Caco-2 (cell line): ENCODE results near the gene NUP210. TPM values are rescaled to one million over a fixed set of nuclear protein-coding genes. Genes with fewer than 3 reads are reported as not detected.
A peak's percentile ranks its signal among the peaks of the same experiment; 100 is the strongest.

Experiments
- BruUV-seq: library from RNA; stranded (reverse); fragments of 400-500 nt; replicated peaks from 2 replicates; lab custom pipeline; 2021; lab: Mats Ljungman, UMichigan
- CTCF ChIA-PET: fragments of 300-600 bp; sonication (Branson Sonifier 250); formaldehyde crosslinking; loops from one replicate; lab custom pipeline; 2022; ENCODE audit warnings: antibody characterized with exemption; lab: Charles Lee
- POLR2A ChIA-PET: fragments of 300-600 bp; sonication (Branson Sonifier 250); formaldehyde crosslinking; loops from one replicate; lab custom pipeline; 2022; ENCODE audit warnings: antibody characterized with exemption; lab: Charles Lee
- DNase-seq, 2 experiments: peaks; one replicate each; pipeline versions ENCODE4 v3.0.0 to v3.0.0-alpha.2; 2020 to 2022
- H3K27me3 ChIP-seq: replicated peaks from 2 replicates; pipeline ENCODE4 v1.6.0; 2011; ENCODE audit warnings: low read length; ENCODE audit not compliant: control insufficient read depth, insufficient read depth
- H3K36me3 ChIP-seq: 2 replicates; pipeline ENCODE4 v1.5.1; 2011; ENCODE audit warnings: low read length; ENCODE audit not compliant: control insufficient read depth, insufficient read depth
- H3K4me1 ChIP-seq: fragments of 250-450 bp; sonication (Bioruptor Pico); 2 replicates; pipeline ENCODE4 v1.5.1; 2020; ENCODE audit warnings: mild to moderate bottlenecking
- H3K4me3 ChIP-seq: 2 replicates; pipeline ENCODE4 v1.5.1; 2011; ENCODE audit warnings: low read depth, mild to moderate bottlenecking, control low read depth, low read length
- H3K9me3 ChIP-seq: fragments of 250-450 bp; sonication (Bioruptor Pico); 2 replicates; pipeline ENCODE4 v1.5.1; 2020; ENCODE audit warnings: mild to moderate bottlenecking, moderate library complexity
- H3K27ac Mint-ChIP-seq: one replicate; pipeline ENCODE4 v1.8.0; 2022; ENCODE audit warnings: mixed read lengths; ENCODE audit not compliant: unreplicated experiment
- H3K27me3 Mint-ChIP-seq: one replicate; pipeline ENCODE4 v1.8.0; 2022; ENCODE audit warnings: mixed read lengths; ENCODE audit not compliant: insufficient read depth, unreplicated experiment
- H3K36me3 Mint-ChIP-seq: one replicate; pipeline ENCODE4 v1.8.0; 2022; ENCODE audit warnings: mild to moderate bottlenecking, mixed read lengths; ENCODE audit not compliant: insufficient read depth, unreplicated experiment
- H3K4me1 Mint-ChIP-seq: one replicate; pipeline ENCODE4 v1.8.0; 2022; ENCODE audit warnings: low read depth, mixed read lengths; ENCODE audit not compliant: unreplicated experiment
- H3K4me3 Mint-ChIP-seq: one replicate; pipeline ENCODE4 v1.8.0; 2022; ENCODE audit warnings: mild to moderate bottlenecking, moderate library complexity, mixed read lengths; ENCODE audit not compliant: unreplicated experiment
- H3K9me3 Mint-ChIP-seq: one replicate; pipeline ENCODE4 v1.8.0; 2022; ENCODE audit warnings: mixed read lengths; ENCODE audit not compliant: unreplicated experiment
- intact Hi-C: fragments of 100-400 bp; cut with micrococcal nuclease; formaldehyde crosslinking; loops from one replicate; pipeline ENCODE4 v1.10.0; 2022; ENCODE audit not compliant: unreplicated experiment
- total RNA-seq: library from RNA; stranded (reverse); gene quantifications from 2 replicates; pipeline ENCODE4 v1.2.3, GENCODE V29; 2022
- TF ChIP-seq, protein P1 (sequence below), 2 experiments: fragments of 200-600 bp in 1 of 2; IDR thresholded peaks; 1 replicate in 1 of 2; 2 replicates in 1 of 2; pipeline versions ENCODE4 v1.5.1 to v1.8.0; 2011 to 2022; ENCODE audit warnings: antibody characterized with exemption in 1 of 2, control low read depth in 1 of 2, inconsistent platforms in 1 of 2, low read depth in 1 of 2, low read length in 1 of 2, mild to moderate bottlenecking in 1 of 2, moderate library complexity in 1 of 2; ENCODE audit not compliant: insufficient read depth in 1 of 2, severe bottlenecking in 1 of 2, unreplicated experiment in 1 of 2

Gene NUP210
- total RNA-seq, 1 experiment from 2014 or later, result 63.7 TPM

DNA sequence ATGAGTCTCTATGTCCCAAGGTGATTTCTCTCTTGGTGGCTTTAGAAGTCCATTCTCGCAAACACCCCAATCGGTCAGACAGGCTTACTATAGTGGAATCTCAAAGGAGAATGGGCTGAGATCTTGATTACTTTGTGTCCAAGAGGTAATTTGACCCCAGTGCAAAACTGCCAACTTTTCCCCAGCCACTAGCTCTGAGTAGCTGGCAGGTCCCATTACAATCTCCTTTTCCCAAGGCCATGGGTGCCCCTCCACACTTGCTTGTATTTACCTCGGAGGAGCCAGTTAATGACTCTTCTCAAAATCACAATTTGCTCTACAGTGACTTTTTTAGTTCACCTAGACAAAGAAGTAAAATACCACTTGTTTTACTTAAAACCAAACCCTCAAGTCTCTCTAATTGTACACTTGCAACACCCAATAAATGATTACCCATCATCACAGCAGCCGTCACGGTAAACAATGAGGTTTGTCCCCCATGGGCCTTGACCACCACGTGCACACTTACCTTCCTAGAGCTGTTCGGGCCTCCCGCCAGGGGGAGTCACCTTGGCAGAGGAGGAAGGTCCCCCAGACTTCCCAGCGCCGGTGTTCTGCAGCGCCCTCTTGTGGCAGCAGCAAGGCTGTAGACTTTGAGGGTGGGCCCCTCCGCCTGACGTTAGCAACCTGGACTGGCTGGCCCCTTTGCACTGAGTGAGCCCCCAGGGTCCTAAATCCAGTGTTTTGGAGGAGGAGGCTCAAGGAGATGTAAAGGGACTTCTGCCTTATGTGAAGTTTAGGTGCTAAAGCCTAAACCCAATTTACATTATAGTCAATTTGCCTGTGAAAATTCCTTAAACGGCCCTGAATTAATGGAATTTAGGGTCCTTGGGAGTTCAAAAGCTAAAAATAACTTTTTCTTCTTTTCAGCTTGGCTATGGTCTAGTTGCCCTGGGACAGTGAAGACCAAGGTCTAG, 41.3 kb upstream of the NUP210 start:
- no peaks in the 10 kb centered on the region for H3K4me1 ChIP-seq
- POLR2A ChIA-PET, result no interaction called here
- Mint-ChIP-seq H3K4me3 (no peak overlapping the region), H3K27ac (no peak overlapping the region), H3K9me3 (no peaks in the 10 kb centered on the region), H3K4me1 (no peaks in the 10 kb centered on the region), H3K36me3 (no peaks in the 10 kb centered on the region), H3K27me3 (peaks cover 3% of the 10 kb centered on the region)
- CTCF ChIA-PET, result interaction anchor here (0.6 to 1.7 kb wide), 5 partner anchors 9 to 369 kb away, joined by 3 to 6 read pairs (median 4); partner anchors contain the start of gene HDAC11
- H3K27me3 ChIP-seq, result no peaks in the 10 kb centered on the region
- H3K36me3 ChIP-seq, result no peaks in the 10 kb centered on the region
- TF ChIP-seq, protein P1, sequence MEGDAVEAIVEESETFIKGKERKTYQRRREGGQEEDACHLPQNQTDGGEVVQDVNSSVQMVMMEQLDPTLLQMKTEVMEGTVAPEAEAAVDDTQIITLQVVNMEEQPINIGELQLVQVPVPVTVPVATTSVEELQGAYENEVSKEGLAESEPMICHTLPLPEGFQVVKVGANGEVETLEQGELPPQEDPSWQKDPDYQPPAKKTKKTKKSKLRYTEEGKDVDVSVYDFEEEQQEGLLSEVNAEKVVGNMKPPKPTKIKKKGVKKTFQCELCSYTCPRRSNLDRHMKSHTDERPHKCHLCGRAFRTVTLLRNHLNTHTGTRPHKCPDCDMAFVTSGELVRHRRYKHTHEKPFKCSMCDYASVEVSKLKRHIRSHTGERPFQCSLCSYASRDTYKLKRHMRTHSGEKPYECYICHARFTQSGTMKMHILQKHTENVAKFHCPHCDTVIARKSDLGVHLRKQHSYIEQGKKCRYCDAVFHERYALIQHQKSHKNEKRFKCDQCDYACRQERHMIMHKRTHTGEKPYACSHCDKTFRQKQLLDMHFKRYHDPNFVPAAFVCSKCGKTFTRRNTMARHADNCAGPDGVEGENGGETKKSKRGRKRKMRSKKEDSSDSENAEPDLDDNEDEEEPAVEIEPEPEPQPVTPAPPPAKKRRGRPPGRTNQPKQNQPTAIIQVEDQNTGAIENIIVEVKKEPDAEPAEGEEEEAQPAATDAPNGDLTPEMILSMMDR (IDR thresholded peaks at IDR 0.05; ENCODE audit: insufficient read depth in 1 of 2, low read depth in 1 of 2, low read length in 1 of 2, severe bottlenecking in 1 of 2, unreplicated experiment in 1 of 2), result peak; percentile 71
- peak; percentile 73 to 74 for DNase-seq
- no peaks in the 10 kb centered on the region for H3K9me3 ChIP-seq
- no peak overlapping the region for H3K4me3 ChIP-seq
- BruUV-seq, result no TSS peak
- intact Hi-C loops, result loop anchor here (1.0 kb wide), 1 partner anchor 187 kb away; no protein-coding TSS in a partner anchor

DNA sequence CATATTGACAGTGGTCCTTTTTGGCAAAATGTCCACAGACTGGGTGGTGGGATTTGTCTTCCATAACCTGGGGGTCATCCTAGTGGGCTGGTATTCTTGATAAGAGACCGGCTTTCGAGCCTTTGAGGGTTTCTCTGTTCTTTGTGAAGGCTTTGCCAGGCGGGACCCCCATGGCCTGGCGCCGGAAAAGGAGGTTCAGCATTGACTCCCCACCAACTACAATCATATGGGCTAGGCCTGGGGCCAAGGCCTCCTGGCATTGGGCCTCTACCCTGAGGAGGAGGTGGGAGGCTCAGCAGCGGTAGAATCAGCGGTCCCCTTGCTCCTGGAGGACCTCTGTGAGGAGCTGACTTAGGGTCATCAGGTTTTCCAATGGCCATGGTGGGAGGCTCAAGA, 40.2 kb upstream of the NUP210 start:
- no peak overlapping the region for H3K4me3 ChIP-seq
- no peak for DNase-seq
- H3K9me3 ChIP-seq, result no peaks in the 10 kb centered on the region
- H3K27me3 ChIP-seq, result no peaks in the 10 kb centered on the region
- Mint-ChIP-seq H3K27ac (no peak overlapping the region), H3K4me3 (no peak overlapping the region), H3K4me1 (no peaks in the 10 kb centered on the region), H3K9me3 (no peaks in the 10 kb centered on the region), H3K27me3 (peaks cover 3% of the 10 kb centered on the region), H3K36me3 (no peaks in the 10 kb centered on the region)
- H3K36me3 ChIP-seq, result no peaks in the 10 kb centered on the region
- TF ChIP-seq, protein P1 (IDR thresholded peaks at IDR 0.05; ENCODE audit: insufficient read depth in 1 of 2, low read depth in 1 of 2, low read length in 1 of 2, severe bottlenecking in 1 of 2, unreplicated experiment in 1 of 2), result no peak
- H3K4me1 ChIP-seq, result no peaks in the 10 kb centered on the region
- ChIA-PET POLR2A (no interaction called here), CTCF (no interaction called here)
- intact Hi-C loops, result no loop called here
- no TSS peak for BruUV-seq

DNA sequence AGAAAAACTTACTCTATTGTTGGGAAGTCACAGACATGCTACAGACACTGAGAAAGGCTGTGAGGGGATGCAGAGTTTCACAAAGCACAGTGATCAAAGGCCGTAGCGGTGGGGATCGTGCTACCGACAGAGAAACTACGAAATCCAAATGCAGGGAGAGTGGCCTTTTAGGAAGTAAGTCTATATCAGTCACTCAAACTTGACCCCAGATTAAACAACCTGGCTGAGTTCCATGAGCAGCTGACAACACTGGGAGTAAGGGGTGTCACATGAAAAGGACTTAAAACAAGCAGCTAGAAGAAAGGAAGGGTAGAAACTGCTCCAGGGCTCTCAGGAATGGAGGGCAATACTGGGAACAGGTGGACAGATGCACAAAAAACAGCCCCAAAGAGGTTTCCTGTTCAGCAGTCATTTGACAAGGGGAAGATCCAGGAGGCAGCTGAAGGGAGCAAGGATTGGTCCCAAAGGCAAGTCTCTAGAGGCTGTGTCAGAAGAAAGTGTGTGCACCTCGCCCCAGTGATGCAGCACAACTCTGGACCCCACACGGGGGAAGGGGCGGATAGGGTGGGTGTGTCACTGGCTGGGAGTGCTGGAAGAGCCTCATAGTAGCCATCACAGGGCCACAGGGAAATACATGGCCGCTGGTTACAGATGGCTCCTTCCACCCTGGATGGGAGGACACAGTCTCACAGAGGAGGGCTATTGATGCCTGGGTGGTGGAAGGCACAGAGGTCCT, 39.7 kb upstream of the NUP210 start:
- TF ChIP-seq, protein P1 (IDR thresholded peaks at IDR 0.05; ENCODE audit: insufficient read depth in 1 of 2, low read depth in 1 of 2, low read length in 1 of 2, severe bottlenecking in 1 of 2, unreplicated experiment in 1 of 2), result no peak
- no peaks in the 10 kb centered on the region for H3K27me3 Mint-ChIP-seq
- no peaks in the 10 kb centered on the region for H3K9me3 Mint-ChIP-seq
- Histone ChIP-seq H3K4me3 (no peak overlapping the region), H3K4me1 (no peaks in the 10 kb centered on the region), H3K27me3 (no peaks in the 10 kb centered on the region), H3K9me3 (no peaks in the 10 kb centered on the region), H3K36me3 (no peaks in the 10 kb centered on the region)
- no peak overlapping the region for H3K4me3 Mint-ChIP-seq
- no peaks in the 10 kb centered on the region for H3K4me1 Mint-ChIP-seq
- intact Hi-C loops, result loop anchor here (10.0 kb wide), 1 partner anchor 235 kb away; no protein-coding TSS in a partner anchor
- H3K36me3 Mint-ChIP-seq, result no peaks in the 10 kb centered on the region
- no peak for DNase-seq
- POLR2A ChIA-PET, result no interaction called here
- no peak overlapping the region for H3K27ac Mint-ChIP-seq
- CTCF ChIA-PET, result no interaction called here
- no TSS peak for BruUV-seq
